LNCaP clone FGC (cell line): ENCODE results near the gene ADAMTS6.
"Not testable (repeated sequence)": the region's sequence is repeated elsewhere in the genome, so short reads cannot be mapped to it uniquely, and the experiment has no call there.

Experiments used
- DNase-seq: peaks from one replicate; pipeline ENCODE4 v3.0.0-alpha.2; 2011; ENCODE audit warnings: low read depth
- H3K4me3 ChIP-seq: 2 replicates; pipeline ENCODE4 v1.5.1; 2011; ENCODE audit warnings: mild to moderate bottlenecking, low read depth, low read length, control low read depth
- TF ChIP-seq, protein P1 (sequence below): IDR thresholded peaks from 2 replicates; pipeline ENCODE4 v1.5.1; 2012; ENCODE audit warnings: mild to moderate bottlenecking; ENCODE audit not compliant: control insufficient read depth, insufficient read depth; ENCODE audit errors: extremely low read depth

The ADAMTS6 gene

DNA sequence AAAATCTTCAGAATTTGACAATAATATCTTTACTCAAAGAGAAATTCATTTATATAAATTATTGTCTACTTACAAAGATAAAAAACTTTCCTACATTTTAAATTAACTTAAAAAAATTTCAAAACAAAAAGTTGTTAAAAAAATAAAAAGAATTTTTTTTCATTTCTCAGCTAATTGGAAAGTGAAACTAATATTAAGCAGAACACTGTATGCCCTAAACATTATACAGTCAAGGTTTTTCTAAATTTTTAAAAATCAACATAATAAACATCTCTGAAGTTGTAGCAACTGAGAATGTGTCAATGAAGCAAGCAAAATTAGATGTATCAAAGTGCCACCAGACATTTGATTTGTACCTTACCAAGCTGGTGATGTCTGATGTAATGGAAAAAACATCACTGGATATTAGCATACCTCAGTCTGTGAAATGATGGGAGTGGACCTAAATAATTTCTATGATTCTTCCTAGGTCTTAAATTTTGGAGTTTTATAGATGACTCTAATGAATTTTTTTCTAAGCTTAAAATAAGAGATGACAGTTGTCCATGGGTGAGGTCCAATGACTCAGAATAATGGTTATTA lies 290.1 kb downstream of the ADAMTS6 start:
- no peak for DNase-seq
- H3K4me3 ChIP-seq = no peak overlapping the region
- TF ChIP-seq, protein P1, sequence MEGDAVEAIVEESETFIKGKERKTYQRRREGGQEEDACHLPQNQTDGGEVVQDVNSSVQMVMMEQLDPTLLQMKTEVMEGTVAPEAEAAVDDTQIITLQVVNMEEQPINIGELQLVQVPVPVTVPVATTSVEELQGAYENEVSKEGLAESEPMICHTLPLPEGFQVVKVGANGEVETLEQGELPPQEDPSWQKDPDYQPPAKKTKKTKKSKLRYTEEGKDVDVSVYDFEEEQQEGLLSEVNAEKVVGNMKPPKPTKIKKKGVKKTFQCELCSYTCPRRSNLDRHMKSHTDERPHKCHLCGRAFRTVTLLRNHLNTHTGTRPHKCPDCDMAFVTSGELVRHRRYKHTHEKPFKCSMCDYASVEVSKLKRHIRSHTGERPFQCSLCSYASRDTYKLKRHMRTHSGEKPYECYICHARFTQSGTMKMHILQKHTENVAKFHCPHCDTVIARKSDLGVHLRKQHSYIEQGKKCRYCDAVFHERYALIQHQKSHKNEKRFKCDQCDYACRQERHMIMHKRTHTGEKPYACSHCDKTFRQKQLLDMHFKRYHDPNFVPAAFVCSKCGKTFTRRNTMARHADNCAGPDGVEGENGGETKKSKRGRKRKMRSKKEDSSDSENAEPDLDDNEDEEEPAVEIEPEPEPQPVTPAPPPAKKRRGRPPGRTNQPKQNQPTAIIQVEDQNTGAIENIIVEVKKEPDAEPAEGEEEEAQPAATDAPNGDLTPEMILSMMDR = no peak

DNA sequence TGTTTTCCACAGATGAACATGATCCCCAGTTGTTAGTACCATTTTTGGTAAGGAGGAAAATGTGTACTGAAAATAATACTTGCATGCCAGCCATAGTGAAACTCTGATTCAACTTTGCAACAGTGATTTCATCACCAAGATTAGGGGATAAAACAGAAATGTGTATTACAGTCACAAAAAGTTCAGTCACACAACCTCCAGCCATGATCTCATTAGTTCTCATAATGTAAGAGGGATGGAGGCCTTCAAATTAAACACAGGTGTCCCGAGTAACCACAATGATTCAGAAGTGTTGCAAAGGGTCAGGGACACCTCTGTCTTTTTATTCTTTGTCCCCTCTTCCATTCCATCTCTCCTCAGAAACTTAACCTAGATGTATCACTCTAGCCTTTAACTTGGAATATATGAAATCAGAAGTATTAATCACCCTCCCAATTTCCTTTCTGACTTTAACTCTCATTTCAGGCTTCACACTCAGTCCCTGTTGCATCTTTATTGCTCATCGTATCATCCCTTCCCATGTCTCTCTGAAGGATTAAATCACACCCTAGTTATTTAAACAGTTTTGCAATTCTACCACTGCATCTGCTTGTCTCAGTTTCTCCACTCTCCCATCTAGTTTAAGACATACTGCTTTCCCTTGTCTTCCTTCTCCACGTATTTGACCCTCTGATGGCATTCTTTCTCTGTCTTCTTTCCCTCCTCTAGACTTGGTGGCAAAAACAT lies 291.2 kb downstream of the ADAMTS6 start:
- no peak overlapping the region for H3K4me3 ChIP-seq
- TF ChIP-seq, protein P1 = no peak
- DNase-seq = no peak

DNA sequence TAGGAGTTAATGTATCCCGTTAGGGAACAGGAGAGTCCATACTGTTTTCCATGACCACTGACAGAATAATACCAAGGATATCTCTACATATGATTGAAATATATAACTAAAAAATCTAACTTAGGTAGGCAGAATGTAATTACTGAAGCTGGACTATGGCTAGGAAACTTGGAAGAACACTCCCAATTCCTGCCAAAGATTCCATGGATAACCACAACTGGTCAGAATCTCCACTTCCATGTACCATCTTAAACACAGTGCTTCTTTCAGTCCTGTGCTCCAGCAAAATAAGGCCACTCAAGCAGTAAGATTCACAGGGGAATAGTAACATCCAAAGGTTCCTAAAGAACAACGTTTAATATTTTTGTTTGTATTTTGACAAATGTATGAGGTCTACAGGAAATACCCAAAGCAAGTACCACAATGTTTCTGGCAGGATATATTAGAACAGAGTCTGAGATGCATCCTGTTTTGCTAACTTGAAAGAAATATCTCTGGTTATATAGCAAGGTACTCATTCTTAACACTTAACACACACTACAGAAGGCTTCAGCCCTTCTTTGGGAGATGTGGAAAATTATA lies 295.0 kb downstream of the ADAMTS6 start:
- no peak for DNase-seq
- TF ChIP-seq, protein P1 = no peak
- no peak overlapping the region for H3K4me3 ChIP-seq

DNA sequence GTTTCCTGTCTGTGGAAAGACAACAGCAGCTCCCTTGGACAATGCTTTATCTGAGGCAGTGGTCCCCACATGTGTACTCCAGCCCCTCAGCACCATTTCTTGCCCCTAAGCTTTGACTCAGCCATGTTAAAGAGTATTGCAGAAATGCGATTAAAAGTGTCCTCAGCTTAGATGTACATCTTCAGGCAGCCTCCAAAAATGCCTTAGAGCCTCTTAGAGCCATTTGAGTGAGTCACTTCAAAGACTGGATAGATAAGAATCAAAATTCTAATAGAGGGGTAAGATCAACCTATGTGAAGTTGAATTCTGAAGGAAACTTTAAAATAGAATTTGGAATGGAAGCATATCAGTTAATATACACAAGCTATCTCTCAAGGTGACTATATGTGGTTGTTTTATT lies 296.3 kb downstream of the ADAMTS6 start:
- DNase-seq = no peak
- TF ChIP-seq, protein P1 = no peak
- H3K4me3 ChIP-seq = no peak overlapping the region

DNA sequence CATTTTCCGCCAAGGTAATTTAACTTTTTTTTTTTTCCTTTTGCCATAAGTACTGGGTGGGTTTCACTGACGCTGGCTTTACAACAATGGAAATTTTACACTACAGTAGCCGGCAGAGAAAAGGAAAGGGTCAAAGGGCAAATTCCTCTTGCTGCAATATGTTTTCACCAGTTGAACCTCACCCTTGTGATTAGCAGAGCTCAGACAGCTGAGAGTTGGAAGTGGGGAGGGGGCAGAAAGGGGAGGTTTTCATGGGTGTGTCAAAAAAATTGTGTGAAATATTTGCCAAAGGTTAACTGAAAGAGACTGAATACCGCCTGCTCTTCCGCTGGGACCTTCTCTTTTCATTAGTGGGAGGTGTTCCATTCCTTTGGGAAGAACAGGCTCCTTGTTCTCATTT lies 296.9 kb downstream of the ADAMTS6 start:
- no peak for DNase-seq
- no peak overlapping the region for H3K4me3 ChIP-seq
- TF ChIP-seq, protein P1 = no peak

DNA sequence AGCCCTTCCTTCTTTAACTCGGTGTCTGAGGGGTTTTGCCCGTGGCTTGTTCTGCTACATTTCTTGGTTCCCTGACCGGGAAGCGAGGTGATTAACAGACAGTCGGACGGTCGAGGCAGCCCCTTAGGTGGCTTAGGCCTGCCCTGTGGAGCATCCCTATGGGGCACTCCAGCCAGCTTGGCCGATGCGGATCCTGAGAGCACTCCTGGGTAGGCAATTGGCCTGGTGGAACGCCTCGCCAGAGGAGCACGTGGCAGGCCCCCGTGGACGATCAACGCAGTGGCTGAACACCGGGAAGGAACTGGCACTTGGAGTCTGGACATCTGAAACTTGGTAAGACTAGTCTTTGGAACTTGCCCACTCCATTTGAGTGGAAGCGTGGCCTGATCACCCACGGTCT lies 307.5 kb downstream of the ADAMTS6 start:
- not testable (repeated sequence) for DNase-seq, H3K4me3 ChIP-seq

DNA sequence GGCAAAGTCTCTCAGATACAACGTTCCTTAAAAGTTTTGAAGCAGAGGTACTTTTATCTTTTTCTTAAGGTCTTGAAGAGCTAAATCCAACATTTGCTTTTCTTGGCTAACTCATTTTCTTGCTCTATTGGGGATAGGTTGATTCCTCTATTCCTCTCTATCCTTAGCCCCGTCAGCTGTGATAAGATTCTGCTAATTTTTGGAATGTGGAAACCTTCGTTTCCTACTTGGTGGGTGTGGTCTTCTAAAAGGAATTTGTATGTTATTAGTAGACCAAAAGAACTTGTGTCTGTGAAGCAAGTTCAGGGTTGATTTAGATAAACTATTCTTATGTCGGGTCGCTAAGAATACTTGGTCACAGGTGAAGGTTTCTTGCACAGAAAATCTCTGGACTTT lies 308.6 kb downstream of the ADAMTS6 start:
- TF ChIP-seq, protein P1 = no peak
- H3K4me3 ChIP-seq = no peak overlapping the region
- DNase-seq = no peak
